T-helper 22 cell (primary cell): ENCODE data around the gene ANKRD11.
"Not testable (repeated sequence)": the region's sequence is repeated elsewhere in the genome, so short reads cannot be mapped to it uniquely, and the experiment has no call there.

ENCODE experiments used
- DNase-seq: peaks from one replicate; pipeline ENCODE4 v3.0.0-alpha.2; 2020; ENCODE audit warnings: low read depth

Gene ANKRD11

GRCh38 chr16:89314357-89314756 is 176.0 kb downstream of the ANKRD11 start:
- DNase-seq: peak; percentile 56

GRCh38 chr16:89313583-89313982 is 176.8 kb downstream of the ANKRD11 start:
- DNase-seq: no peak

GRCh38 chr16:89312598-89313299 is 177.6 kb downstream of the ANKRD11 start:
- DNase-seq: no peak

GRCh38 chr16:89312194-89312593 is 178.2 kb downstream of the ANKRD11 start:
- DNase-seq: no peak

GRCh38 chr16:89311636-89312035 is 178.7 kb downstream of the ANKRD11 start:
- no peak for DNase-seq

- DNase-seq: no peak
These were observed 180.8 kb downstream of the ANKRD11 start for GRCh38 chr16:89309438-89310122.

- DNase-seq: no peak
These were observed 181.7 kb downstream of the ANKRD11 start for GRCh38 chr16:89308391-89309333.

GRCh38 chr16:89307421-89307805 is 182.9 kb downstream of the ANKRD11 start:
- DNase-seq: no peak

- DNase-seq: not testable (repeated sequence)
These were observed 183.6 kb downstream of the ANKRD11 start for GRCh38 chr16:89306457-89307420.

GRCh38 chr16:89304941-89305705 is 185.2 kb downstream of the ANKRD11 start:
- no peak for DNase-seq

GRCh38 chr16:89304181-89304851 is 186.0 kb downstream of the ANKRD11 start:
- DNase-seq: no peak

- DNase-seq: no peak
These were observed 186.7 kb downstream of the ANKRD11 start for GRCh38 chr16:89303617-89304016.

GRCh38 chr16:89300976-89301360 is 189.4 kb downstream of the ANKRD11 start:
- DNase-seq: no peak

- DNase-seq: no peak
These were observed 189.9 kb downstream of the ANKRD11 start for GRCh38 chr16:89300311-89300975.

- DNase-seq: not testable (repeated sequence)
These were observed 190.8 kb downstream of the ANKRD11 start for GRCh38 chr16:89299357-89300111.

GRCh38 chr16:89298623-89299225 is 191.6 kb downstream of the ANKRD11 start:
- DNase-seq: no peak

- DNase-seq: no peak
These were observed 192.3 kb downstream of the ANKRD11 start for GRCh38 chr16:89297910-89298545.
